GM19025 (cell line): Measurements from ENCODE around the gene KDM3A.
"Not testable (repeated sequence)": the region's sequence is repeated elsewhere in the genome, so short reads cannot be mapped to it uniquely, and the experiment has no call there.

Experiments
- ATAC-seq: cut with Tn5 transposase; IDR thresholded peaks from one replicate; pipeline ENCODE4 v1.9.1; 2021; ENCODE audit warnings: mild to moderate bottlenecking, low read depth, moderate library complexity; ENCODE audit not compliant: unreplicated experiment

Gene KDM3A

GRCh38 chr2:86470890-86471289 lies 29.7 kb downstream of the KDM3A start:
- no peak for ATAC-seq

GRCh38 chr2:86471637-86472036 lies 30.5 kb downstream of the KDM3A start:
- no peak for ATAC-seq

- no peak for ATAC-seq
Measured at GRCh38 chr2:86476092-86476491, 34.9 kb downstream of the KDM3A start.

- ATAC-seq, result no peak
Measured at GRCh38 chr2:86476918-86477317, 35.7 kb downstream of the KDM3A start.

GRCh38 chr2:86477349-86477748 lies 36.2 kb downstream of the KDM3A start:
- no peak for ATAC-seq

GRCh38 chr2:86480105-86480504 lies 38.9 kb downstream of the KDM3A start:
- no peak for ATAC-seq

GRCh38 chr2:86482034-86482433 lies 40.9 kb downstream of the KDM3A start:
- no peak for ATAC-seq

- no peak for ATAC-seq
Measured at GRCh38 chr2:86484385-86484784, 43.2 kb downstream of the KDM3A start.

- no peak for ATAC-seq
Measured at GRCh38 chr2:86485103-86485502, 43.9 kb downstream of the KDM3A start.

- ATAC-seq, result no peak
Measured at GRCh38 chr2:86485802-86486201, 44.6 kb downstream of the KDM3A start.

- ATAC-seq, result no peak
Measured at GRCh38 chr2:86487062-86487461, 45.9 kb downstream of the KDM3A start.

GRCh38 chr2:86488561-86489250 lies 47.5 kb downstream of the KDM3A start:
- no peak for ATAC-seq

GRCh38 chr2:86489542-86489941 lies 48.4 kb downstream of the KDM3A start:
- no peak for ATAC-seq

GRCh38 chr2:86490245-86490644 lies 49.1 kb downstream of the KDM3A start:
- no peak for ATAC-seq

- ATAC-seq, result no peak
Measured at GRCh38 chr2:86491088-86491487, 49.9 kb downstream of the KDM3A start.

GRCh38 chr2:86492048-86492453 lies 50.9 kb downstream of the KDM3A start:
- no peak for ATAC-seq

- not testable (repeated sequence) for ATAC-seq
Measured at GRCh38 chr2:86496391-86496790, 55.2 kb downstream of the KDM3A start.

GRCh38 chr2:86498468-86499260 lies 57.5 kb downstream of the KDM3A start:
- ATAC-seq, result no peak

- no peak for ATAC-seq
Measured at GRCh38 chr2:86499326-86499725, 58.2 kb downstream of the KDM3A start.

- no peak for ATAC-seq
Measured at GRCh38 chr2:86500325-86501083, 59.3 kb downstream of the KDM3A start.

GRCh38 chr2:86507600-86507999 lies 66.4 kb downstream of the KDM3A start:
- ATAC-seq, result no peak
